Measurements from ENCODE around the gene AGTR2.
"Not testable (repeated sequence)": the region's sequence is repeated elsewhere in the genome, so short reads cannot be mapped to it uniquely, and the experiment has no call there.

Gene AGTR2

GRCh38 chrX:116170511-116170910 is at the start of gene AGTR2:
Gene AGTR2 (plus strand): TSS chrX:116170744. CDS start chrX:116172281, 1,537 bp downstream.
- no peak for DNase-seq (ENCODE audit: low read depth in 2 of 3, low spot score in 1 of 3)

GRCh38 chrX:116135277-116135676 is 35.3 kb upstream of the AGTR2 start:
- no peak for DNase-seq (ENCODE audit: low read depth in 2 of 3, low spot score in 1 of 3)

GRCh38 chrX:116141270-116141669 is 29.3 kb upstream of the AGTR2 start:
- not testable (repeated sequence) for DNase-seq (ENCODE audit: low read depth in 2 of 3, low spot score in 1 of 3)

GRCh38 chrX:116142976-116143375 is 27.6 kb upstream of the AGTR2 start:
- DNase-seq (ENCODE audit: low read depth in 2 of 3, low spot score in 1 of 3): no peak

GRCh38 chrX:116172976-116173375 is 2.4 kb downstream of the AGTR2 start:
- no peak for DNase-seq (ENCODE audit: low read depth in 2 of 3, low spot score in 1 of 3)

- DNase-seq (ENCODE audit: low read depth in 2 of 3, low spot score in 1 of 3): no peak
These were observed 10.8 kb downstream of the AGTR2 start for GRCh38 chrX:116181300-116181699.

- no peak for DNase-seq (ENCODE audit: low read depth in 2 of 3, low spot score in 1 of 3)
These were observed 14.6 kb downstream of the AGTR2 start for GRCh38 chrX:116185163-116185562.

GRCh38 chrX:116194649-116195048 is 24.1 kb downstream of the AGTR2 start:
- DNase-seq (ENCODE audit: low read depth in 2 of 3, low spot score in 1 of 3): no peak

GRCh38 chrX:116198235-116198634 is 27.7 kb downstream of the AGTR2 start:
- DNase-seq (ENCODE audit: low read depth in 2 of 3, low spot score in 1 of 3): no peak

- no peak for DNase-seq (ENCODE audit: low read depth in 2 of 3, low spot score in 1 of 3)
These were observed 28.3 kb downstream of the AGTR2 start for GRCh38 chrX:116198810-116199209.

GRCh38 chrX:116204932-116205331 is 34.4 kb downstream of the AGTR2 start:
- no peak for DNase-seq (ENCODE audit: low read depth in 2 of 3, low spot score in 1 of 3)

- no peak for DNase-seq (ENCODE audit: low read depth in 2 of 3, low spot score in 1 of 3)
These were observed 42.7 kb downstream of the AGTR2 start for GRCh38 chrX:116213262-116213661.

GRCh38 chrX:116217080-116217479 is 46.5 kb downstream of the AGTR2 start:
- not testable (repeated sequence) for DNase-seq (ENCODE audit: low read depth in 2 of 3, low spot score in 1 of 3)

Data from stimulated activated CD4-positive, alpha-beta T cell treated with anti-CD3 and anti-CD28 coated beads, Interleukin-12 subunit alpha, Interleukin-12 subunit beta, amount 100 ng/mL, for 48 hours (primary cell).